ENCODE measurements around the gene DYDC2.
A peak's percentile ranks its signal among the peaks of the same experiment; 100 is the strongest.

The DYDC2 gene

DNA sequence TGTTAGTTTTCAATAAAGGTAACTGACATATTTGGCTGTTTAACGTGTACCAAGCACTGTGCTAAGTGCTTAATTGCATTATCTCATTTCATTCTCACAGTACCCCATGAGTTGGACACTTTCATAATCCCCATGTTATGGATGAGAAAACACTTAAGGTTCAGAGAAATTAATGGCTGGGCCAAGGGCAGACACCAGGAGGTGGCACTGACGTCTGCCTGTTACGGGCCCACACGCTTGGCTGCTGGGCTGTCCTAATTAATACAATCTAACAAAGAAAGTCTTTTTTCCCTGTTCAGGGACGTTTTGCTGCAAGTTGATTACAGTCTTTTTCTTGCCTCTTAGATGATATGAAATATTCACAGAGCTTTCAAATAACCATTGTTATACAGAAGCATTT lies 16.1 kb downstream of the DYDC2 start:
- no peak for DNase-seq (ENCODE audit: low spot score)

- DNase-seq (ENCODE audit: low spot score) = no peak
Measured at GRCh38 chr10:80373502-80373901, 16.9 kb downstream of the DYDC2 start.

- DNase-seq (ENCODE audit: low spot score) = no peak
Measured at GRCh38 chr10:80379701-80380100, 23.1 kb downstream of the DYDC2 start.

DNA sequence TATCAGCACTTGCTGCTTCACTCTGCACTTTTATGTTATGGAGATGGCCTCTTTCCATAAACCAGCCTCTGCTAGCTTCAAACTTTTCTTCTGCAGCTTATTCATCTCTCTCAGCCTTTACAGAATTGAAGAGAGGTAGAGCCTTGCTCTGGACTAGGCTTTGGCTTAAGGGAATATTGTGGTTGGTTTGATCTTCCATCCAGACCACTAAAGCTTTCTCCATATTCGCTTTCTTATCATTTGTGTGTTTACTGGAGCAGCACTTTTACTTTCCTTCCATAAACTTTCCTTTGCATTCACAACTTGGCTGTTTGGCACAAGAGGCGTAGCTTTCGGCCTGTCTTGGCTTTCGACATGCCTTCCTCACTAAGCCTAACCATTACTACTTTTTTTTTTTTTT lies 23.6 kb downstream of the DYDC2 start:
- DNase-seq (ENCODE audit: low spot score) = no peak

GRCh38 chr10:80382989-80383388 lies 26.4 kb downstream of the DYDC2 start:
- no peak for DNase-seq (ENCODE audit: low spot score)

GRCh38 chr10:80390740-80391139 lies 34.2 kb downstream of the DYDC2 start:
- no peak for DNase-seq (ENCODE audit: low spot score)

GRCh38 chr10:80392250-80392649 lies 35.7 kb downstream of the DYDC2 start:
- DNase-seq (ENCODE audit: low spot score) = no peak

GRCh38 chr10:80394358-80394916 lies 37.9 kb downstream of the DYDC2 start:
- no peak for DNase-seq (ENCODE audit: low spot score)

DNA sequence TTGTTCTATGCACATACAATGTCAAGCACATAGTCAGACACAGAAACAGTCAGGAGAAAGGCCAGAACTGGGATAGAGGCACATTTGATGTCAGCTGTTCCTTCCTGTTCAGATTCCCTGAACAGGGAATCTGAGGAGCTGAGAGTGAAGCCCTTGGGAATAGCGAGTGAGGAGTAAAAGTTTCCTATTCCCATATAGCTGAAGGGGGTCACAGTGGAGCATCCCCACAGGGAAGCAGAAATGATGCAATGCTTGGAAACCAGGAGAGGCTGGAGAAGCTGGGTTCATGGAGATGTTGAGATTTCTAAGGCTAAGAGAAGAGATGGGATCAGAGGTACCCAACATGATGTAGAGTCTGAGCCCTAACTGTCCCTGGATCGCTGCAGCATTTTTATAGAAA lies 40.4 kb downstream of the DYDC2 start:
- DNase-seq (ENCODE audit: low spot score) = no peak

DNA sequence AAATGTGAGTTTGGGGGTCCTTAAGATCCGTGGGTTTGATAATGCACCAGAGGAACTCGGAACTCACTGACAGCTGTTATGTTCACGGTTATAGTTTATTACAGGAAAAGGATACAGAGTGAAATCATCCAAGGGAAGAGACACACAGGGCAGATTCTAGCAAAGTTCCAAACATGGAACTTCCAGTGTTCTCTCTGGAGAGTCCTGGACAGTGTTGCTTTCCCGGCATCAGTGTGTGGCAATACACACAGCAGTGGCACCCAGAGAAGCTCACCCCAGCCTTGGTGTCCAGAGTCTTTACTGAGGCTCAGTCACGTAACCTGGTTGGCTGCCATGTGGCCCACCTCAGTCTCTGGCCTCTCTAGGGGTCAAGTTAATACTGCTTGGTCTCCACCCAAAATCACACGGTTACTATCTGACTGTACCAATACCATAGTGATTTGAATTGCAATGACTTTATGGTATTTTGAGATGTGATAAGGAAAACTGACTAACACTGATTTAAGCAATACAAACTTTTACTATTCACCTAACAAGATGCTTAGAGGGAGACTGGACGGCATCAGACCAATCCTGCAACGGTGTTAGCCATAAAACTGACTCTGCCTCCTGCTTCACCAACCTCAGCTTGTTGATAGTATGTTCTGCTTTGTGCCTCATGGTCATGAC lies 43.7 kb downstream of the DYDC2 start:
- no peak for DNase-seq (ENCODE audit: low spot score)

DNA sequence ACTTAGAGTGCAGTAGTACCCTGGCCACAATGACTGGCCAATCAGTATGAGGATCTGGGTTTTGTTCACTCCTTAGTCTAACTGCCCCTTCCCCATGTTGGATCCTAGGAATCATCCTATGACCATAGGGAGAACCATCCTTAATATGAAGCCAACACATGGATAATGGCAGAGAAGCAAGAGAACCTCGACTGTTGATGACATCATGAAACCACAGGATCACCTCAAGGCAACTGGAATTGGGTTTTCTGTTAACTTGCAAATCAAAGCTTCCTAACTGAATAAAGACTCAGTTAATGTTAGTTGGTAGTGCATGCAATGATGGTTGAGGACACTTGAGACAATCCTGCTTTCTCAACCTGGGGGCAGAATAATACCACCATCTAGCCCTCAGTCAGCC lies 48.5 kb downstream of the DYDC2 start:
- DNase-seq (ENCODE audit: low spot score) = no peak

GRCh38 chr10:80405626-80406025 lies 49.0 kb downstream of the DYDC2 start:
- no peak for DNase-seq (ENCODE audit: low spot score)

GRCh38 chr10:80406204-80406603 lies 49.6 kb downstream of the DYDC2 start:
- no peak for DNase-seq (ENCODE audit: low spot score)

DNA sequence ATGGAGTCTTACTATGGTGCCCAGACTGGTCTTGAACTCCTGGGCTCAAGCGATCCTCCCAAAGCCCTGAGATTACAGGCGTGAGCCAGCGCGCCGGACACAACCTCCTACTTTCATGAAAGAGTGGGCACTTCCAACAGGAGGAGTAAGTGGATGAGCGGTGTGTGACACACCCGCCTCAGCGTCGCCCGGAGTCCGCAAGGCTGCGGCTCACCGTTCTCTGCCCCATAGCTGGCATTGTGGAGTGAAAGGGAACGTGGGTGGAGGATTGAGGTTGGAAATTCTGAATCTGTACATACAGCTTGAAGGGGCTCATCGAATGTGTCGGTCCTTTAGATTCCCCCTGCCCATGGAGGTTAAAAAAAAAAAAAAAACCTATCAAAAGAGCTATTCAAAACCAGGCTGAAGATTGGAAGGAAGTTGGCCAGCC lies 51.2 kb downstream of the DYDC2 start:
- no peak for DNase-seq (ENCODE audit: low spot score)

DNA sequence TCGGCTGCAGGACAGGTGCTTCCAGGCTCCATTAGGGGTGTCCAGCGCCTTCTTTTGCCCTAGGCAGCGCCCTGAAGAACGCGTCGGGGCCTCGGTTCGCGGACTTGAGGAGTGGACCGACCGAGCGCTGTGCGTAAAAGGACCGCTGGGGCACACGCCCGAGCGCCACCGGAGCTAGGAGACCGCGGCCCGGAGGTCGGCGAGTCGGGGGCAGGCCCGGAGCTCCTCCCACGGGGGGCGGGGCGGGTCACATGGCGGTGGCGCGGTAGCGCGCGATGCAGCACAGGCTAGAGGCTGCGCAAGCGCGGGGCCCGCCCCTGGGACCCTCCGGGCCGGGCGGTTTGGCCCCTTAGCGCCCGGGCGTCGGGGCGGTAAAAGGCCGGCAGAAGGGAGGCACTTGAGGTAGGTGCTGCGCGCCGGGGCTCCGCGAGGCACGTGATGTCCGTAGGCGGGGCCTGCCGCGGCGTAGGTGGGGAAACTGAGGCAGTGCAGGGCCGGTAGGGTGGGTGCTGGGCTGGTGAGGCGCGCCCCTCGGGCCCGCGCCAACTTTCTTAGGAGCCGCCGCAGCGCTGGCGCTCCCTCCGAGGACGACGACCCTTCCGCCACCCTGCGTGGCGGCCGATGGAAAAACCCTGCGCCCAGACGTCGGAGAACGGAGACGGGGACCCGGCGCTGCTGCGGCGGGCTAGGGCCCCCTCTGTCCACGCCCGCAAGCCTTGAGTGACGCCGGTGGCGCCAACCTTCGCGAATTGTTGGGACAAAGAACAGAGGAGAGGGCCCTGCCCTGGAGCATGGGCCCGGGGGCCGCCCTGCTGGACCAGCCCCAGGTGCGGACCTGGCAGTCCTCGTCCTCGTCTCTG lies 51.9 kb downstream of the DYDC2 start, which contains the start of gene PRXL2A:
Gene PRXL2A (plus strand): TSS at position 310 of the 860 bp plus-strand sequence. CDS start 11,917 bp downstream, outside the sequence.
- DNase-seq (ENCODE audit: low spot score) = peak; percentile 89

DNA sequence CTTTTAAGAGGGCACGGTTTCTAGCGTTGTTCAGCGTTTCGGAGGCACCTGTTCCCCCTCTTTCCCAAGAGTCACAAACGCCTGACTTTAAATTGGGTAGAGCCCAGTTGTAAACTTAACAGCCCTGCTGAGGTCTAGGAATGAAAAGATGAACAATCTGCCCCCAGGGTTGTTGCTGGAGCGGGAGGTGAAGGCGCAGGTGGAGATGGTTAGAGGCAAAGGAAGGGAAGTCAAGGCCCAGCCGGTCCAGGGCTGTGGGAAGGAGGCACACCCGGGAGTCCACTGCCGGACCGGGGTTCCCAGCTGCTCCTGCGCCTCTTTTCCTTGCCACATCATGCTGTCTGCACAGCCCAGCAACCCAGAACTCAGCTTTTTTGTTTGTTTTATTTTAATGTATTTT lies 52.5 kb downstream of the DYDC2 start:
- no peak for DNase-seq (ENCODE audit: low spot score)

DNA sequence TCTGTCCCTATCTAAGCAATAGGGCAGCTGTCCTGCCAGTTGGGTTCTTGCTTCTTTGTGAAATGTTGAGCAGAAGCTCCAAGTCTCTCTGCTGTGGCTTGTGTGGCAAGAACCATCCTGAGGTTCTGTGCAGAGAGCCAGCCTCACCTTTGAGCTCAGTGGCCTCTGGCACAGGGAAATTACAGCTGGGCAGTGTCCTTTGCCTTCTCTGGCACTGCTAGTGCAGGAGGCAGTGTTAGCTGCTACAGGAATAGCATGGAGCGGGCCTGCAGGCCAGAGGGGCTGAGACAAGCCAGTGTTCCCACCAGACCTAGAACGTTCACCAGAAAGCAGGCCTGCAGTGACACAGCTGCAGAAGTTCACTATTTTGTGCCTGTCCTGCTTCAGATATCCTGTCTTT lies 53.5 kb downstream of the DYDC2 start:
- no peak for DNase-seq (ENCODE audit: low spot score)

DNA sequence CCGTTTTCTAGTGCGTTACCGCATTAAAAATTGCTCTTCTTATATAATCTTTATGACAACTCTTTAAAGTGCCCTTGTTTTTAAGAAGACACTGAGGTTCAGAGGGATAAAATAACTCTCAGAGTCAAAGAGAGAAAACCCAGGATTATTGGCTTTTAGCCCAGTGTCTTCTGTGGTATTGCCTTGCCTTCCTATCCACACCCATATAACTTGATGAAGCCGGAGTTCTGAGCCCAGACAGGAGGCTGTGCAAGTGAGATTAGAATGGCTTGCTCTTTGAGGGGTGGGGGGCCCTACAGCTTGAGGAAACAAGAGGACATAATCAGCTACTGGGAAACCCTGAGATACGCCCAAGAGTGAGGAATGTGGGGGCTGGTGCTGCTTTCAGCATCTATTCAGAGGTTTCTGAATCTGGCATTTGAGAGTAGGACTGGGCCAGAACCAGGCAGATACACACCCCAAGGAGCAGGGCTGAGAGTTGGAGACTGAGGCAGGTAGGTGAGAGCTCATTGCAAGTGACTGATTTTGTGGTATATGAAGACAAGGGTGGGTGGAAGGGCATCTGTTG lies 54.1 kb downstream of the DYDC2 start:
- no peak for DNase-seq (ENCODE audit: low spot score)

DNA sequence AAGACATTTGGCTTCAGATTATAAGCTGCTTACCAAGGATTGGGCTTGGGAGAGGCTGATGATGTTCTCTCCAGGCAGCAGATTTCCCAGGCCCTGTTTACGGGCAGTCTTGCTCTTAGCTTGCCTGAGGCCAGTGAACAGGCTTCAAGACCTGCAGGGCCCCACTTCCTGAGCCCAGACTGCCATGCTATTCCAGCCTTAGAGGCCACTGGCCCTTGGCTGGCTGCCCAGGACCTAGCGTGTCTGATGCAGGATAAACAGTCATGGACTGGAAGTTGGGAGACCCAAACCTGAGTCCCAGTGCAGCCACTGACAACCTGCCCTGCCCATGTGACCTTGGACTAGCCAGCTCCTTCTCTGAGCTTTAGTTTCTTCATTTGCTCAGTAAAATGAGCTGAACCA lies 54.7 kb downstream of the DYDC2 start:
- DNase-seq (ENCODE audit: low spot score) = no peak

DNA sequence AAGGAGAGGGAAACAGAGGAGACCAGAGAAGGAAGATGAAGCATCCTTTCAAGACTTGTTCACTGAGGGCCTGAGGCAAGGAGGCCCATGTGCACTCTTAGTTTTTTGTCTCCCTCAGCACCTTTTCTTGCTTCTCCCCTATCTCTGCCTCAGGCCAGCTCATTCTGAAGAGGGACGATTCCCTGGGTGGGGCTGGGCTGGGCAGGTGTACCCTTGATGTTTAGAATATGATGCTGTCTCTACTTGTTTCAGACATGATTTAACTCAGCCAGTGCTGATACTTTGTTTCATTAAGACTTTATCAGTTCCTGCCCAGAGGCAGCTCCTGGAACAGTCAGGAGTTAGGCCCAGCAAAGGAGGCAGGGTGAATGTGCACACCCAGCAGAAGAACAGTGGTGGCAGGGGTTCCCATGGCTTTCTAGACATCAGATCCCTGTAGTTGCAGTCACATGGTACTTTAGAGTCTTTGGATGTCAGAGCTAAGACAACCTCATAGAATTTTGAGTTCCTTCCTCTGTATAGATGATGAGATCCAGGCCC lies 55.2 kb downstream of the DYDC2 start:
- DNase-seq (ENCODE audit: low spot score) = no peak

DNA sequence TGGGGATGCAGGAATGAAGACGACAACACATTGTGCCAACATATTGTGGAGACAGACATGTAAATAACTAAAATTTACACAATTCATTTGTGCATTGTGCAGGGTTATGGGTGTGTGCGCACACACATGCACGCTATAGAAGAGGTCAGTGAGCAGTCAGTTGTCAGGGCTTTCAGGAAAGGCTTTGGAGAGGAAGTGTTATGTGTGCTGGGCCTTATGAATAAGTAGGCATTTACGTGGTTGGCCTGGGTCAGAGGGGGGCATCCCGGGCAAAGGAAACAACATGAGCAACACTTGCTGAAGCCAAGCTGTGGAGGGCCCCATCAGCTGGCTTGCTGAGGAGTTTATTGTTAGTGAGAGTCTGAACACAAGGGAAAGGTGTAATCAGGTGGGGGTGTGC lies 55.9 kb downstream of the DYDC2 start:
- no peak for DNase-seq (ENCODE audit: low spot score)

- DNase-seq (ENCODE audit: low spot score) = no peak
Measured at GRCh38 chr10:80413271-80413996, 56.9 kb downstream of the DYDC2 start.

Measured in left forelimb (tissue), 1 donor.